ENCODE measurements around the gene CXCR1.
"Not testable (repeated sequence)": the region's sequence is repeated elsewhere in the genome, so short reads cannot be mapped to it uniquely, and the experiment has no call there.

CXCR1 gene

GRCh38 chr2:218155953-218156479, 10.7 kb downstream of the CXCR1 start:
- no peak for FAIRE-seq

GRCh38 chr2:218152777-218153176, 14.0 kb downstream of the CXCR1 start:
- FAIRE-seq: no peak

GRCh38 chr2:218152172-218152571, 14.6 kb downstream of the CXCR1 start:
- no peak for FAIRE-seq

- FAIRE-seq: no peak
Measured at GRCh38 chr2:218149848-218150440, 16.8 kb downstream of the CXCR1 start.

GRCh38 chr2:218149098-218149497, 17.7 kb downstream of the CXCR1 start:
- no peak for FAIRE-seq

GRCh38 chr2:218146056-218146455, 20.7 kb downstream of the CXCR1 start:
- FAIRE-seq: no peak

- FAIRE-seq: no peak
Measured at GRCh38 chr2:218145124-218145523, 21.6 kb downstream of the CXCR1 start.

- no peak for FAIRE-seq
Measured at GRCh38 chr2:218138047-218138446, 28.7 kb downstream of the CXCR1 start.

GRCh38 chr2:218137514-218137913, 29.2 kb downstream of the CXCR1 start:
- FAIRE-seq: no peak

GRCh38 chr2:218130822-218131221, 35.9 kb downstream of the CXCR1 start:
- FAIRE-seq: no peak

GRCh38 chr2:218130377-218130776, 36.4 kb downstream of the CXCR1 start:
- FAIRE-seq: no peak

GRCh38 chr2:218129458-218130135, 37.2 kb downstream of the CXCR1 start:
- FAIRE-seq: no peak

GRCh38 chr2:218128781-218129457, 37.8 kb downstream of the CXCR1 start:
- no peak for FAIRE-seq

GRCh38 chr2:218127929-218128455, 38.8 kb downstream of the CXCR1 start:
- FAIRE-seq: no peak

GRCh38 chr2:218125626-218126080, 41.1 kb downstream of the CXCR1 start, which contains the start of gene CXCR2:
TSS of gene CXCR2 (plus strand) at chr2:218126028. CDS start at chr2:218134802, 8,774 bp downstream.
- no peak for FAIRE-seq

GRCh38 chr2:218125095-218125494, 41.7 kb downstream of the CXCR1 start:
- no peak for FAIRE-seq

GRCh38 chr2:218123986-218124385, 42.8 kb downstream of the CXCR1 start:
- no peak for FAIRE-seq

GRCh38 chr2:218122286-218122685, 44.5 kb downstream of the CXCR1 start:
- FAIRE-seq: not testable (repeated sequence)

- not testable (repeated sequence) for FAIRE-seq
Measured at GRCh38 chr2:218121789-218122188, 45.0 kb downstream of the CXCR1 start.
